Measurements from ENCODE around the gene ATP2A2. TPM values are rescaled to one million over a fixed set of nuclear protein-coding genes. Genes with fewer than 3 reads are reported as not detected.

ATP2A2 gene
- total RNA-seq, 1 experiment from 2014 or later: 262 TPM

GRCh38 chr12:110289044-110289710 lies 8.1 kb downstream of the ATP2A2 start:
- Histone ChIP-seq H3K4me3 (ENCODE audit: low read depth, low read length) (no peak overlapping the region), H3K36me3 (ENCODE audit: control insufficient read depth, insufficient read depth, low read length) (peaks cover 2% of the 10 kb centered on the region; the same call in 1 of the 2 replicates), H3K27me3 (replicated peaks; ENCODE audit: control insufficient read depth, insufficient read depth, low read length) (no peaks in the 10 kb centered on the region), H3K4me1 (peaks cover 4% of the 10 kb centered on the region), H3K9me3 (no peaks in the 10 kb centered on the region)
- H3K4me3 Mint-ChIP-seq (ENCODE audit: unreplicated experiment): no peak overlapping the region
- no TSS peak for BruUV-seq (replicated peaks)
- TF ChIP-seq CTCF (IDR thresholded peaks at IDR 0.05; ENCODE audit: insufficient read depth in 1 of 2, low read depth in 1 of 2, low read length in 1 of 2, severe bottlenecking in 1 of 2, unreplicated experiment in 1 of 2): no peak
- no peaks in the 10 kb centered on the region for H3K27me3 Mint-ChIP-seq (ENCODE audit: insufficient read depth, unreplicated experiment)
- H3K36me3 Mint-ChIP-seq (ENCODE audit: insufficient read depth, unreplicated experiment): peaks cover 92% of the 10 kb centered on the region
- POLR2A ChIA-PET: no interaction called here
- peaks cover 13% of the 10 kb centered on the region for H3K4me1 Mint-ChIP-seq (ENCODE audit: low read depth, unreplicated experiment)
- intact Hi-C loops (cut with micrococcal nuclease; ENCODE audit: unreplicated experiment): no loop called here
- no peaks in the 10 kb centered on the region for H3K9me3 Mint-ChIP-seq (ENCODE audit: unreplicated experiment)
- no peak for DNase-seq
- CTCF ChIA-PET: no interaction called here
- no peak overlapping the region for H3K27ac Mint-ChIP-seq (ENCODE audit: unreplicated experiment)

GRCh38 chr12:110289711-110290078 lies 8.6 kb downstream of the ATP2A2 start:
- Mint-ChIP-seq H3K4me3 (ENCODE audit: unreplicated experiment) (no peak overlapping the region), H3K36me3 (ENCODE audit: insufficient read depth, unreplicated experiment) (peaks cover 92% of the 10 kb centered on the region), H3K4me1 (ENCODE audit: low read depth, unreplicated experiment) (peaks cover 9% of the 10 kb centered on the region), H3K9me3 (ENCODE audit: unreplicated experiment) (no peaks in the 10 kb centered on the region), H3K27ac (ENCODE audit: unreplicated experiment) (no peak overlapping the region), H3K27me3 (ENCODE audit: insufficient read depth, unreplicated experiment) (no peaks in the 10 kb centered on the region)
- POLR2A ChIA-PET: no interaction called here
- no peaks in the 10 kb centered on the region for H3K27me3 ChIP-seq (replicated peaks; ENCODE audit: control insufficient read depth, insufficient read depth, low read length)
- intact Hi-C loops (cut with micrococcal nuclease; ENCODE audit: unreplicated experiment): no loop called here
- peaks cover 3% of the 10 kb centered on the region; the same call in 1 of the 2 replicates for H3K4me1 ChIP-seq
- no peak for DNase-seq
- peaks cover 2% of the 10 kb centered on the region; the same call in 1 of the 2 replicates for H3K36me3 ChIP-seq (ENCODE audit: control insufficient read depth, insufficient read depth, low read length)
- no peak overlapping the region for H3K4me3 ChIP-seq (ENCODE audit: low read depth, low read length)
- H3K9me3 ChIP-seq: no peaks in the 10 kb centered on the region
- CTCF ChIA-PET: no interaction called here
- BruUV-seq (replicated peaks): no TSS peak
- no peak for TF ChIP-seq CTCF (IDR thresholded peaks at IDR 0.05; ENCODE audit: insufficient read depth in 1 of 2, low read depth in 1 of 2, low read length in 1 of 2, severe bottlenecking in 1 of 2, unreplicated experiment in 1 of 2)

DNA sequence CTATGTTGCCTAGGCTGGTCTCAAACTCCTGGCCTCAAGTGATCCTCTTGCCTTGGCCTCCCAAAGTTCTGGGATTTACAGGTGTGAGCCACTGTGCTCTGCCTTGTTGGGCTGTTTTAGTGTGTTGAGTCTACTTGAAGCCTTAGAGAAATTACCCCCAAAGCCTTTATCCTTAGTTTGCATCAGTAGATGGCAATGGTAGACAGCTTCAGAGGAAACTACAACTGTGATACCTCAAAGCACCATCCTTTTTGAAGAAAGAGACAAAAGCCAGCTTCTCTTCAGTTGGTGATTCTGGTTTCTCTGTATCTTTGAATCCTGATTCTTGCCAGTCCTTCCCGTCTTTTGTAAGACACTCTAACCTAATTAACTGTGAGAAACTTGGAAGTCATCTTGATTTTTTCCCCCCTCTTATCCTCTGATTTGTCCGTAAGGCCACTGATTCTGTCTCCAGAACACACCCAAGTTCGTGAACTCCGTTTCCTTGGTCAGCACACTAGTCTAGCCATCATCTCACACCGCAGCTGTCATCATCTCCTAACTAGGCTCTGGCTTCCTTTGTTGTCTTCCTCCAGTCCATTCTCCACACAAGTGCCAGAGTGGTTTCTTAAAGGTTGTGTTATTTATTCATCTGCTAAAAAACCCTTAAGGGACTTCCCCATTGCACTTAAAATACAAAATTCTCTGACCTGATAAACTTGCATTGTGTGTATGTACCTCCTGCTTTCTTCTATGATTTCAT lies 20.2 kb downstream of the ATP2A2 start:
- no TSS peak for BruUV-seq (replicated peaks)
- H3K27ac Mint-ChIP-seq (ENCODE audit: unreplicated experiment): no peak overlapping the region
- no peaks in the 10 kb centered on the region for H3K9me3 ChIP-seq
- DNase-seq: no peak
- H3K27me3 Mint-ChIP-seq (ENCODE audit: insufficient read depth, unreplicated experiment): no peaks in the 10 kb centered on the region
- H3K9me3 Mint-ChIP-seq (ENCODE audit: unreplicated experiment): no peaks in the 10 kb centered on the region
- H3K27me3 ChIP-seq (replicated peaks; ENCODE audit: control insufficient read depth, insufficient read depth, low read length): no peaks in the 10 kb centered on the region
- H3K36me3 ChIP-seq (ENCODE audit: control insufficient read depth, insufficient read depth, low read length): peaks cover 3% of the 10 kb centered on the region
- CTCF ChIA-PET: no interaction called here
- no peak overlapping the region for H3K4me3 ChIP-seq (ENCODE audit: low read depth, low read length)
- TF ChIP-seq CTCF (IDR thresholded peaks at IDR 0.05; ENCODE audit: insufficient read depth in 1 of 2, low read depth in 1 of 2, low read length in 1 of 2, severe bottlenecking in 1 of 2, unreplicated experiment in 1 of 2): no peak
- H3K36me3 Mint-ChIP-seq (ENCODE audit: insufficient read depth, unreplicated experiment): peaks cover 87% of the 10 kb centered on the region
- no peaks in the 10 kb centered on the region for H3K4me1 ChIP-seq
- no peaks in the 10 kb centered on the region for H3K4me1 Mint-ChIP-seq (ENCODE audit: low read depth, unreplicated experiment)
- intact Hi-C loops (cut with micrococcal nuclease; ENCODE audit: unreplicated experiment): no loop called here
- POLR2A ChIA-PET: no interaction called here
- H3K4me3 Mint-ChIP-seq (ENCODE audit: unreplicated experiment): no peak overlapping the region
